Colonic mucosa (tissue), 4 donors: Measurements from ENCODE around the gene HPS1. TPM values are rescaled to one million over a fixed set of nuclear protein-coding genes. Genes with fewer than 3 reads are reported as not detected.

Source experiments
- DNase-seq: peaks from one replicate; pipeline ENCODE4 v3.0.0-alpha.2; 2020
- H3K27ac ChIP-seq: fragments of 200-600 bp; one replicate; pipeline ENCODE4 v1.8.0; 2021
- H3K27me3 ChIP-seq: fragments of 200-600 bp; one replicate; pipeline ENCODE4 v1.8.0; 2021
- H3K36me3 ChIP-seq: fragments of 200-600 bp; one replicate; pipeline ENCODE4 v1.8.0; 2021
- H3K4me1 ChIP-seq: fragments of 200-600 bp; one replicate; pipeline ENCODE4 v1.8.0; 2021; ENCODE audit warnings: mild to moderate bottlenecking
- H3K4me3 ChIP-seq: fragments of 200-600 bp; one replicate; pipeline ENCODE4 v1.8.0; 2021
- H3K9ac ChIP-seq, 2 donors: one replicate each; pipeline ENCODE4 v1.7.0; 2013; ENCODE audit warnings: control low read depth in 2 of 2, low read depth in 2 of 2, low read length in 2 of 2
- H3K9me3 ChIP-seq: fragments of 200-600 bp; one replicate; pipeline ENCODE4 v1.8.0; 2021
- CTCF ChIP-seq: fragments of 200-600 bp; IDR thresholded peaks from one replicate; pipeline ENCODE4 v1.8.0; 2022; ENCODE audit warnings: antibody characterized with exemption, mild to moderate bottlenecking
- intact Hi-C: fragments of 100-400 bp; cut with DNase I; formaldehyde crosslinking; loops from one replicate; pipeline ENCODE4 v1.14.1; 2022
- total RNA-seq, 2 donors: library from RNA; stranded (reverse); fragmentation: NEBNext Ultra II Directional in 1 of 2; extraction: Animal tissue kit (Norgen Biotek cat#: 25700) in 1 of 2; gene quantifications; one replicate each; pipeline ENCODE4 v1.2.1, GENCODE V29; 2021
- donor health status: healthy.
- donor health status: DM: no; HTN: no; CAD: no.
- donor health status: DM: no; HTN: no; CAD: no.

The HPS1 gene
- total RNA-seq, 2 donors from 2014 or later = 69.5 to 72.2 TPM

GRCh38 chr10:98414932-98415730, 31.6 kb downstream of the HPS1 start, which contains the start of gene PYROXD2:
Gene PYROXD2, minus strand, starts transcription at chr10:98415182. Its CDS starts 47 bp downstream, at chr10:98415135.
- Histone ChIP-seq H3K4me3 (peak within 1 kb of the TSS; percentile 47), H3K27me3 (no peaks in the 10 kb centered on the region), H3K9me3 (no peaks in the 10 kb centered on the region), H3K36me3 (peaks cover 13% of the 10 kb centered on the region), H3K9ac (peak within 1 kb of the TSS; percentile 62 to 80), H3K27ac (peak within 1 kb of the TSS; percentile 64), H3K4me1 (peaks cover 4% of the 10 kb centered on the region)
- DNase-seq = peak; percentile 92
- no peak for TF ChIP-seq CTCF
- intact Hi-C loops = no loop called here

GRCh38 chr10:98414578-98414931, 32.2 kb downstream of the HPS1 start:
- Histone ChIP-seq H3K4me3 (peak overlapping the region; percentile 47), H3K4me1 (peaks cover 4% of the 10 kb centered on the region), H3K27me3 (no peaks in the 10 kb centered on the region), H3K9ac (peak overlapping the region; percentile 62 to 80), H3K27ac (peak overlapping the region; percentile 64), H3K9me3 (no peaks in the 10 kb centered on the region), H3K36me3 (peaks cover 9% of the 10 kb centered on the region)
- intact Hi-C loops = no loop called here
- TF ChIP-seq CTCF = no peak
- no peak for DNase-seq

- Histone ChIP-seq H3K27me3 (no peaks in the 10 kb centered on the region), H3K27ac (no peak overlapping the region), H3K4me3 (no peak overlapping the region), H3K4me1 (peaks cover 4% of the 10 kb centered on the region), H3K9me3 (no peaks in the 10 kb centered on the region), H3K36me3 (no peaks in the 10 kb centered on the region), H3K9ac (no peak overlapping the region)
- intact Hi-C loops = no loop called here
- TF ChIP-seq CTCF = no peak
- DNase-seq = no peak
Measured at GRCh38 chr10:98411768-98412167, 35.0 kb downstream of the HPS1 start.

- no peaks in the 10 kb centered on the region for H3K36me3 ChIP-seq
- H3K4me3 ChIP-seq = no peak overlapping the region
- intact Hi-C loops = no loop called here
- H3K27me3 ChIP-seq = no peaks in the 10 kb centered on the region
- H3K9ac ChIP-seq = no peak overlapping the region
- no peaks in the 10 kb centered on the region for H3K9me3 ChIP-seq
- no peak for DNase-seq
- peaks cover 4% of the 10 kb centered on the region for H3K4me1 ChIP-seq
- H3K27ac ChIP-seq = no peak overlapping the region
- no peak for TF ChIP-seq CTCF
Measured at GRCh38 chr10:98411166-98411565, 35.6 kb downstream of the HPS1 start.

- intact Hi-C loops = no loop called here
- Histone ChIP-seq H3K4me3 (no peak overlapping the region), H3K27me3 (no peaks in the 10 kb centered on the region), H3K36me3 (no peaks in the 10 kb centered on the region), H3K4me1 (peaks cover 4% of the 10 kb centered on the region), H3K9ac (no peak overlapping the region), H3K9me3 (no peaks in the 10 kb centered on the region), H3K27ac (no peak overlapping the region)
- no peak for DNase-seq
- TF ChIP-seq CTCF = no peak
Measured at GRCh38 chr10:98410759-98411158, 36.0 kb downstream of the HPS1 start.
